H54 (cell line): Measurements from ENCODE around the gene TEX52.

Source experiments
- DNase-seq: peaks from one replicate; pipeline ENCODE4 v3.0.0; 2011; ENCODE audit warnings: low spot score, mixed read lengths; ENCODE audit not compliant: insufficient read length
- FAIRE-seq: peaks from 3 replicates; lab custom pipeline; 2011; peaks lifted over from hg19 to GRCh38; lab: Jason Lieb, UNC
- POLR2A ChIP-seq: IDR thresholded peaks from 2 replicates; pipeline ENCODE4 v1.6.1; 2011; ENCODE audit warnings: low read depth, mild to moderate bottlenecking, low read length

TEX52 gene

DNA sequence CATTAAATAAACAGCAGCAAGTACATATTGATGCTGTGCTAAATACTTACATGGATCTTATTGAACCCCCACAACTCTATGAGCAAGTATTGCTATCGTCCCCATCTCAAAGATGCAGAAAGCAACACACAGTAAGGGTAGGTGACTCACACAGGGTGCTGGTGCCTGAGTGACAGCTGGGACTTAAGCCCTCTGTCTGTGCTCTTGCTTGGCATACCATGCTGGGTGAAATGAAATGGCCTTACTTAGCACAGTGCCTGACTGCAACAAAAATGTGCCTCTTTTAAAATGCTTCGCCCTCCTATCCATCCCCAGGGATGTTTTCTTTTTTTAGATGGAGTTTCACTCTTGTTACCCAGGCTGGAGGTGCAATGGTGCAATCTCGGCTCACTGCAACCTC, 788 bp downstream of the TEX52 start:
- TF ChIP-seq POLR2A, result no peak
- DNase-seq (peak; percentile 42), FAIRE-seq (no peak)

DNA sequence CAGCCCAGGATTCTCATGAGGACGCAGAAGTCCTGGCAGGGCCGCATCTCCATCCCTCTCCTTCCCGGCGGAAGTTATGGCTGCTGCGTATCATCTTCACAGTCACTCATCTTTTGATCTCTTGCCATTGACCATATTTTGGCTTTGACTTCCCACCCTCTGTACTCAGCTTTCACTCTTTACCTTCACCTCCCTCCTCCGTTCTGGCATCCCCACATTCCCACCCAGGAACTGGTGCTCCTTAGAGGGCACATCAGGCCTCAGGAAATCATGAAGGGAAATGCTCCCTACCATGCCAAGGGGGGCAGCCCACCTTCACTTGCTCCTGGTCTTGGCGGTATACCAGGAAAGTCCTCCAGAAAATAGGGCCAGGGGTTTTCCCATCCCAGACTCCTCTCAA, 1.3 kb downstream of the TEX52 start:
- no peak for TF ChIP-seq POLR2A
- FAIRE-seq (no peak), DNase-seq (no peak)

DNA sequence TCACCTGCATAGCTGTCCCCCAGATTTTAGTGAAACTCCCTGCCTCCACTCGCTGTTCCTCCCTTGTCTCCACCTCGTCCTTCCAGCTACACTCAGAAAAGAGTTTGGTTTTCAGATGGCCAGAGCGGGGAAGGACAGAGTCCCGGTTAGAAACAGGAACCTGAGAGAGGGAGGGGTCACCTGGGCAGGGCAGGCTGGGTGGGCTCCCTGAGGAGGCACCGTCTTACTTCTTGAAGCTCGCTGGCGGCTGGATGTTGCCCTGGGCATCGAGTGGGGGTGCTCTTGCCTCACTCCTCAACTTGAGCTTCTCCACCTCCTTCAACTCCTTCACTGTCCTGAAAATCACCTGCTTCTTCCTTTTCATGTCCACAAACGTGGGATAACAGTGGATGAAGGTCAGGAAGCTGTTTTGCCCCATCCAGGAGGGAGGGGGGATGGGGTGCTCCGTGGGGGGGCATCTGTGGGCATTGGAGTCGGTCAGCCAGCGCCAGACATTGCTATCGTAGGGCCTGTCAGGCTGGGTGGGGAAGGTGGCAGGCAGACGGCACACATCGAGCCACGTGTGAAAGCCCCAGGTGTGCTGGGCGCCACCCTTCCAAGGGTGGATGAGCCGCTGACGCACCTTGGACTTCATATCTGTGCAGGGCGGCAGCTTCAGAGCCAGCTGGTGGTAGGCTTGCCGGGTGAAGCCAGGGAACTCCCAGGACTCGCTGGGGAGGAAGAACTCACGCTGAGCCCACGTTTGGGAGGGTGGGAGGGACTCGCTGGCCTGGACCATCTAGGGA, 2.0 kb downstream of the TEX52 start:
- no peak for TF ChIP-seq POLR2A
- DNase-seq (no peak), FAIRE-seq (no peak)

DNA sequence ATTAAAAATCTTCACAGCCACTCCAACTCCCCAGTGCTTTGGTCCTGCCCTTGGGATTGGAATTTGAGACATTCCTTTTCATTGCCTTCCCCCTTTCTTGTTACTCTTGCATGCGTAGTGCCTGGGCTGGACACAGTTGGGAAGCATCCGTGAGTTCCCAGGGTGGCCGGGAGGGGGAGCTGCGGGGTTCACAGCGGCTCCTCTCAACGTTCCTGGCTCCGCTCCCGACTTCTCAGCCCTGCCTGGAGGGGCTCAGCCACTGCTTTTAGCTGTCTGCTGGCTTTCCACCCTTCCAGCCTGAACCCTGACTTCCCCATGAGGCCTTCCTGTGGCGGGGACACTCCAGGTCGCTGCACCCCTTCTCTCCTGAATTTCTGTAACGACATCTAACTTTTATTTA, 3.2 kb downstream of the TEX52 start:
- FAIRE-seq (no peak), DNase-seq (peak; percentile 86)
- no peak for TF ChIP-seq POLR2A

DNA sequence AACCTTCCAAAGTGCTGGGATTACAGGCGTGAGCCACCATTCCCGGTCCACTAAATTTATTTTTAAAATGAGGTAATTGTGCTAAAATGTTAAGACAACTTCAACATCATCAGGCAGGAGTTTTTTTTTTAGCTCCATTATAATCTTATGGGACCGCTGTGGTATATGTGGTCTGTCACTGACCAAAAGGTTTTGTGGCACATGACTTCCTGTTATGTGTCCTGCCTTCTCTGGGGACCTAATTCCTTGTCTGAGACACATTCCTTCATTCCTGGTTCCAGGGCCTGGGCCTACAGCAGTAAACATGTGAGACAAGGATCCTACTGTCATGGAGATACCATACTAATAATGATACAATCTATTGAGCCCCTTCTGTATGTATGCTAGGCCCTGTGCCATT, 4.9 kb downstream of the TEX52 start:
- no peak for FAIRE-seq
- no peak for DNase-seq
- no peak for TF ChIP-seq POLR2A

DNA sequence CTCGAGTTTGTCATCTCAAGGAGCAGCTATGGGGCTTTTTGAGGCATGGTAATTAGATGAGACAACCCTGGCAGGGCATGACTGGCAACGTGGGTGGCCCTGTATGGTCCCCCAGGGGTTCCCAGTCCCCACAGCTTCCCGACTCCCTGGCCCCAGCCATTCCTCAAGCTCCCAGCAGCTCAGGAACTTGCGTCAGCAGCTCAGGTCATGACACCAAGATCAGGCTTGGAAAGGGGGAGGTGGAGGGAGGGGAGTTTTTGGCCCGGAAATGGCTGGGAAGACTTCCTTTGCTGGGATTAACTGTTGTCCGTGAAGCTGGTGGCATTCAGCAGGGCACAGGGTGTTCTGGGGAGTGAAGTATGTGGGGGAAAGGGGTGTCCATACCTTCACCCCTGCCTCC, 11.6 kb downstream of the TEX52 start:
- no peak for DNase-seq
- no peak for TF ChIP-seq POLR2A
- FAIRE-seq, result no peak

DNA sequence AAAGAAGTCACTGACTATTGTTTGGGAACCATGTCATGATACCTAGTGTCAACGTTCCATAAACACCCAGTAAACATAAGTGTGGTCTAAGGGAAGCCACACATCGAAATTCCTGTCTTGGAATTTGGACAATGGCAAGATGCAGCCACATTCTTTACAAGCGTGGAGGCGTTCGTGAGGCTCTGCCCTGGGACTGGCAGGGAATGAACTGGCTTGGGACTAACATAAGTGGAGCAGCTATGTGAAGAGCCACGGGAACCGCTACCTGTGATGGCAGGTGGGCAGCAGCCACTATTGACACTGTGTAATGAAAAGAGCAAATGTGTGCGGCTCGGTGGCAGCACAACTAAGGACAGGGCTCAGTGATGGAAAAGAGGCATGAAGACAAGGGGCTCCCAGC, 12.1 kb downstream of the TEX52 start:
- TF ChIP-seq POLR2A, result no peak
- FAIRE-seq (no peak), DNase-seq (no peak)

DNA sequence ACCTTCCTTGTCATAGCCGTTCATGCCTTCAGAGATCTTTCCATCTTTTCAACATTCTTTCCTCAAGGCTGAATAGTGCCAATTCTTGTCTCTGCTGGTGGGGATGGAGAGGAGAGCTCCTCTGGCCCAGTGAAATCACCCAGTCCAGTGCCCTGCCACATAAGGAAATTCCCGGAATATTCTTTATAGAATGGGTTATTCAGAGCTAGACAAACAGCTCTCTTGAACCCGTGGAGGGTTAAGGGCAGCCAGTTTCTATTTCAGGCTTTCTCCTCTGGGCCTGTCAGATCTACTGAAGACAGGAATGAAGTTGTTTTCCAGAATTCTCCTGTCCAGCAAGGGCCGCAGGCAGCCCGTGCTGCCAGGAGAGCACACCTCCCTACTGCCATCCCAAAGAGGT, 13.9 kb downstream of the TEX52 start:
- no peak for TF ChIP-seq POLR2A
- FAIRE-seq (no peak), DNase-seq (no peak)

DNA sequence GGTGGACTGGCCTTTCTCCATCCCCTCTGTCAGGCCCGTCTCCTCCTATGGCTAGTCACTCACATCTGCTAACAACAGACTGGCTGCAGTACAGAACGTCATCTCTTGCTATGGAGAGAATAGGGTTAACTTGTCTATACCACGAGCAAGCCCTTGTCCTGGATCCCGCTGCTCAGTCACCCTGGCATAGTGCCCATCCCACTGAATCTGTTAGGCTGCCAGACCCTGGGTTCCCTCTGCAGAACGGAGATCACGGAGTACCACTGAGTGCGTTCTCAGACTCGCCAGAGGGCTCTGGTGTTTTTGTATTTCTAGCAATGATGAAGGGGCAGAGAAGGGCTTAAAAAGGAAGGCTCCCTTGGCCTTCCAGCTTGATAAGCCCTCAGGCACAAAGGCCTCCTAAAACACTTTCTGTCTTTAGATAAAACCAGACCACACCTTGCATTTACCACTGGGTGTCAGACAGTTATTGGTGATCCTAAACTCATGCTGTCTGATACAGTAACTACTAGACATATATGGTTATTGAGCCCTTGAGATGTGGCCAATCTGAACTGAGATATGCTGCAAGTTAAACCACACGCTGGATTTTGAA, 15.7 kb downstream of the TEX52 start:
- DNase-seq, result no peak
- no peak for FAIRE-seq

DNA sequence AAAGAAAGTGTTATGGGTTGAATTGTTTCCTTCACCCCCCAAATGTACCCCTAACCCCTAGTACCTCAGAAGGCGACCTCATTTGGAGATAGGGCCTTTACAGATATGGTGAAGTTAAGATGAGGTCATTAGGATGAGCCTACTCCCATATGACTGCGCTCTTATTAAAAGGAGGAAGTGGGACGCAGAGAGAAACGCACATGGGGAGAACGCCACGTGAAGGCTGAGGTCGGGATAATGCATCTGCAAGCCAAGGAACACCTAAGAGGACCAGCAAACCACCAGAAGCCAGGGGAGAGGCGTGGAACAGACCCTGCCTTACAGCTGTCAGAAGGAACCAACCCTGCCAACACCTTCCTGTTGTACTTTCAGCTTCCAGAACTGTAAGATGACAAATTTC, 20.3 kb downstream of the TEX52 start:
- FAIRE-seq (no peak), DNase-seq (no peak)
- TF ChIP-seq POLR2A, result no peak

More for the DNA sequence above, 15.7 kb downstream of the TEX52 start:
- no peak for TF ChIP-seq POLR2A

DNA sequence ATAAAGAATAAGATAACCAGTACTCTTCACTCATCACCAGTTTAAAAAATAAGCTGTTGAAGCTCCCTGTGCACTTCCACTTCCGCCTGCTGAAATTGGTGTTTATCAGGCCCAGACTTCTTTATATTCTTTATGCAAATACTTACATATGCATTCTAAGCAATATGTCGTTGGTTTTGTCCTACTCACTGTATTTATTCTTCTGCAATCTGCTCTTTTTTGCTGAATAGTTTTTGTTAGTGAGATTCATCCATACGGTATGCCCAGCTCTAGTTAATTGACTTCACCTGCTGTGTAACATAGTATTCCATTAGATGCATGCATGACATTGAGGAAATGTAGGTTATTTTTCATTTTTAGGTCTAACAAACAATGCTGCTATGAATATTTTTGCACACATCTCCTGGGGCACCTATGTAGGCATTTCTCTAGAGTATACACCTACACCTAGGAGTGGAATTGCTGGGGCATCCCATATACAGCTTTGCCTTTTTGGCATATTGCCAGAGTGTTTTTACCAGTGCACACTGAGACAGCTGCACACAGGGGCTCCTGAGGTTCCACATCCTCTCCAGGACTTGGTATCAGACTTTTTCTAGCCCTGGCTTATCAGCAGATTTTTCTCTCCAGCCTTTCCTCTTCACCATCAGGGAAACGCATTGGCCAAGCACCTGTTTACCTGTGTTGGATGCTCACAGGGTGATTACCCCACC, 21.0 kb downstream of the TEX52 start:
- TF ChIP-seq POLR2A, result no peak
- DNase-seq, result no peak
- no peak for FAIRE-seq

DNA sequence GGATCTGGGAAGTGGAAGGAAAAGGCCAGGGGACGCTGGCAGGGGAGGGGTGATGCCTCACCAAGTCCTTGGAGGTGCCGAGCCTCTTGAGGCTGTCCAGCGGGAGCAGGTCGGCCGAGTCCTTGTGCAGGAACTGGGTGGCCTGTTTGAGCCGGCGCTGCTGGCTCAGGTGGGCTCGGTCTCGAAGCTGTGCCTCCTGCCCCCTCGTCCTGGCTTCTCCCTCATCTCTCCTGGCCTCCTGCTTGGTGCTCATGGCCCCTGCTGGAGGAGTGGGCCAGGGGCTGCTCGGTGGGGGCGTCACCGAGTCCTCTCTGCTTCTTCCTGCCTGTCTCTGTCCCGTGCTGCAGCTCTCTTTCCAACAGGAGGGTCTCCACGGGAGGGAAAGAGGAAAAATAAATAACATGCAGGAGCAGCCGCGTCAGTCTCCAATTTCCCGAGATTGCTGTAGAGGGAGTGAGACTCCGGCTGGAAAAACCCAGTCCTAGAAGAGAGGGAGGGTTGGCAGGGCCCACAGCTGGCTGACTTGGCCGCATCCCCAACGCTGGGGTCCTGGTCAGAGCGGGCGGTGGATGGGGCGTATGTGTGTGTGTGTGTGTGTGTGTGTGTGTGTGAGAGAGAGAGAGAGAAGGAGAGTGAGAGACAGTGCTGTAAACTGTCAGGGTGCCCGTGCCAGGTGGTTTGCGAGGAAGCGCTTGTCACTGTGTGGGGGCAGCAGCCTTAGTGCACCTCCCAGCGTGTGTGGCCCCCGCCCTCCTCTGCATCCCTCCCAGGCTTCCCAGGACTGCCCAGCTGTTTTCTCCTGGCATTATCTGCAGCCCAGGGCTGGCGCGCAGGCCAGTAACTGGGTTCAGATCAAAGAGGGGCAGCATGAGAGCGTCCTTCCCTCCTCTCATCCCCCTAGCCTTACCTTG, 22.0 kb downstream of the TEX52 start, which contains the start of gene NRIP2:
Gene NRIP2, minus strand, starts transcription at position 455 of the 911 bp plus-strand sequence. Its CDS starts 52 bp downstream, at position 403.
- FAIRE-seq (no peak), DNase-seq (no peak)
- no peak for TF ChIP-seq POLR2A

DNA sequence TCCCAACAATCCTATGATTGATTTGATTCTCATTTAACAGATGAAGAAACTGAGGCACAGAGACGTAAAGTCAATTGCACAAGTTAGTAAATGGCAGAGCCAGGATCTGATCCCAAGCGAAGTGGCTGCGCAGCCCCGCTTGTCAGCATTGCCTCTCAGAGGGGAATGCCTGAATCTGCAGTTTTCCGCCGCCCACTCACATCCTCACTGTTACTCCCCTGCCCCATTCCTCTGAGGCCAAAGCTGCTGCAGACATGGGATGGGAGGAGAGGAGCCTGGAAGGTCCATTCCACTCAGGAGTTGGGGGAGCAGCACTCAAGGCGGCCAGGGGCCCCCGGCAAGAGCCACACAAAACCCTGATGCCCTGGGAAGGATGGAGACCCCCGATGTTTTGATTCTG, 23.0 kb downstream of the TEX52 start:
- FAIRE-seq, result no peak
- TF ChIP-seq POLR2A, result no peak
- no peak for DNase-seq
